GM12891 (cell line): Measurements from ENCODE around the gene DCST2.

Experiments
- PAX5 ChIP-seq: IDR thresholded peaks from 2 replicates; pipeline ENCODE4 v1.6.1; 2011; ENCODE audit warnings: low read length, moderate library complexity, mild to moderate bottlenecking; ENCODE audit not compliant: insufficient read depth, severe bottlenecking
- POLR2A ChIP-seq: IDR thresholded peaks from 2 replicates; pipeline ENCODE4 v1.6.1; 2011; ENCODE audit warnings: low read depth, low read length, control low read depth
- POLR2AphosphoS5 ChIP-seq: IDR thresholded peaks from 2 replicates; pipeline ENCODE4 v1.6.1; 2011; ENCODE audit warnings: low read depth, low read length, control low read depth
- POU2F2 ChIP-seq: IDR thresholded peaks from 2 replicates; pipeline ENCODE4 v1.6.1; 2011; ENCODE audit warnings: low read depth, mild to moderate bottlenecking, control low read depth, low read length, moderate library complexity
- TAF1 ChIP-seq: IDR thresholded peaks from 2 replicates; pipeline ENCODE4 v1.6.1; 2011; ENCODE audit warnings: low read depth, low read length, control low read depth

DNA sequence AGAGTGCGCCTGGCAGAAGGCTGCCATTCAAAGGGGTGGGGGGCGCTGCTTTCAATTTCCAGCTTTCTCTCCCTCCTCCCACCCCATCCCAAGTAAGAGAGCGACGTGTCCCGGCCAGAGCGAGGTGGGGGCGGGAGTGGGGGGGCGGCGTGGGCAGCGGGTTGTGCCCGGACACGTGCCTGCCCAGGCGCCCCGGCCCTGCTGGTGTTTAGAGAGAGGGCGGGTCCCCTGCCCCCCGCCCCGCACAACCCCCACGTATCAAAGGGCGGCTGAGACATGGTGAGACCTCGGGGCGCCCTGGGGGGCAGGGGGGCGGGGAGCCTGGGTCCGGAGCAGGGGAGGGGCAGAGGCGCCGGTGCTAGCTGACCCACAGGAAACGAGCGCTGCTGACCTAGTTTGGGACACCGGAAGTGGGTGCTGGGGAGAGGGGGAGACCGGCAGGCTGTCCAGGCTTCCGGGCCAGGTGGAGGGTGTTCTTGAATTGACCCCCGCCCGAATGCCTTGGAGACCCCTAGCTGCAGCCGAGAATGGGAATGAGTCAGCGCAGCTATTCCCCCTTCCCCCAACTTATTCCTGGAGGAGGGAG lies 29.7 kb downstream of the DCST2 start:
- TF ChIP-seq POLR2A (no peak), POLR2AphosphoS5 (no peak), TAF1 (no peak), PAX5 (no peak), POU2F2 (no peak)
